ENCODE data around the gene NISCH. TPM values are rescaled to one million over a fixed set of nuclear protein-coding genes. Genes with fewer than 3 reads are reported as not detected.

Gene NISCH
- total RNA-seq, 1 donor from 2014 or later: 80.5 TPM

DNA sequence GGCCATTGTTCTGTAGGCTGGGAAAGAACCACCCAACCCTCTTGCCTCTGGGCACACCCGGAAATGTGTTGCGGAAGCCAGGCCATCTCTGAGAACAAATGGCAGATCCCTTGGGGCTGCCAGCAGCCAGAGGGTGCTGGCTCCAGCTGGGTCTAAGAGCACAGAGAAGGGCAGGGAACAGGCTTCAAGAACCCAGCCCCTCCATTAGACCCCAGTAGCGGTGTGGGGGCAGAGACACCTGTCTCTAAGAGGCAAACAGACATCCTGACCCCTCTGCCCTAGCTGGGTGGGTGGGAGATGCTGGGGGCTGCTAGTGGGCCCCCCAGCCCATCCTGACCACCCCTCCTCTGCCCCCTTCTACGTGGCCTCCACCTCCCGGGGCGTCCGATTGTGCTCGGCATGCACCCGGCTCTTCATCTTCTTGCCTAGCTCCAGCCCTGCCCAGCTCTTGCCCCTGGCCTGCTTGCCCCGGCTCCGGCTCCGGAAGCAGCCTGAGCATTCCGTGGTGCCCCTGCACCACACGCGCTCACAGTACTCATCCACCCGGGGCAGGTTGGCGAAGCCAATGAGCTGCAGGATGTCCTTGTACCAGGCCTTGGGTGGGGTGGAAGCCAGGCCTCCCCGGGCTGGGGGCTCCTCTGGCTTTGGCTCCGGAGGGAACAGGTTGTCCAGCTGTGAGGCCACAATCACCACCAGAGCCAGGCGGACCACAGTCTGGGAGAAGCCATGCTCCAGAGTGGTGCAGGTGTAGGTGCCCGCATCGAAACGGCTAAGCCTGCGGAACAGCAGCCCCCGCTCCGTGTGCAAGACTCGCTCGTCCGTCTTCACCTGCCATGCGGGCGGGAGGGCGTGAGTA lies 19.9 kb upstream of the NISCH start:
- Mint-ChIP-seq H3K4me1 (peaks cover 31% of the 10 kb centered on the region), H3K9me3 (no peaks in the 10 kb centered on the region), H3K27ac (no peak overlapping the region), H3K27me3 (ENCODE audit: insufficient read depth, low read depth) (peaks cover 9% of the 10 kb centered on the region), H3K36me3 (no peaks in the 10 kb centered on the region), H3K4me3 (no peak overlapping the region)
- Histone ChIP-seq H4K20me1 (ENCODE audit: low read depth) (no peaks in the 10 kb centered on the region), H2AFZ (replicated peaks) (no peak overlapping the region), H3K27me3 (no peaks in the 10 kb centered on the region), H3K9me3 (ENCODE audit: low read depth) (no peaks in the 10 kb centered on the region), H3K9ac (no peak overlapping the region), H3K27ac (no peak overlapping the region), H3K36me3 (no peaks in the 10 kb centered on the region), H3K4me2 (no peak overlapping the region), H3K4me3 (no peak overlapping the region), H3K4me1 (peaks cover 18% of the 10 kb centered on the region), H3F3A (ENCODE audit: low read depth) (peaks cover 17% of the 10 kb centered on the region), H3K79me2 (ENCODE audit: low read depth) (no peaks in the 10 kb centered on the region)
- TF ChIP-seq EZH2 (IDR thresholded peaks at IDR 0.05) (no peak), EZH2phosphoT487 (IDR thresholded peaks at IDR 0.05) (no peak)
- TF ChIP-seq, protein P1, sequence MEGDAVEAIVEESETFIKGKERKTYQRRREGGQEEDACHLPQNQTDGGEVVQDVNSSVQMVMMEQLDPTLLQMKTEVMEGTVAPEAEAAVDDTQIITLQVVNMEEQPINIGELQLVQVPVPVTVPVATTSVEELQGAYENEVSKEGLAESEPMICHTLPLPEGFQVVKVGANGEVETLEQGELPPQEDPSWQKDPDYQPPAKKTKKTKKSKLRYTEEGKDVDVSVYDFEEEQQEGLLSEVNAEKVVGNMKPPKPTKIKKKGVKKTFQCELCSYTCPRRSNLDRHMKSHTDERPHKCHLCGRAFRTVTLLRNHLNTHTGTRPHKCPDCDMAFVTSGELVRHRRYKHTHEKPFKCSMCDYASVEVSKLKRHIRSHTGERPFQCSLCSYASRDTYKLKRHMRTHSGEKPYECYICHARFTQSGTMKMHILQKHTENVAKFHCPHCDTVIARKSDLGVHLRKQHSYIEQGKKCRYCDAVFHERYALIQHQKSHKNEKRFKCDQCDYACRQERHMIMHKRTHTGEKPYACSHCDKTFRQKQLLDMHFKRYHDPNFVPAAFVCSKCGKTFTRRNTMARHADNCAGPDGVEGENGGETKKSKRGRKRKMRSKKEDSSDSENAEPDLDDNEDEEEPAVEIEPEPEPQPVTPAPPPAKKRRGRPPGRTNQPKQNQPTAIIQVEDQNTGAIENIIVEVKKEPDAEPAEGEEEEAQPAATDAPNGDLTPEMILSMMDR (IDR thresholded peaks at IDR 0.05): no peak
- DNase-seq (ENCODE audit: low spot score): no peak

- Histone ChIP-seq H2AFZ (replicated peaks) (no peak overlapping the region), H3K9ac (no peak overlapping the region), H4K20me1 (ENCODE audit: low read depth) (no peaks in the 10 kb centered on the region), H3K4me3 (no peak overlapping the region), H3F3A (ENCODE audit: low read depth) (peaks cover 17% of the 10 kb centered on the region), H3K4me2 (no peak overlapping the region), H3K27ac (no peak overlapping the region), H3K36me3 (no peaks in the 10 kb centered on the region), H3K4me1 (peaks cover 18% of the 10 kb centered on the region), H3K79me2 (ENCODE audit: low read depth) (no peaks in the 10 kb centered on the region), H3K9me3 (ENCODE audit: low read depth) (no peaks in the 10 kb centered on the region), H3K27me3 (no peaks in the 10 kb centered on the region)
- peaks cover 9% of the 10 kb centered on the region for H3K27me3 Mint-ChIP-seq (ENCODE audit: insufficient read depth, low read depth)
- no peaks in the 10 kb centered on the region for H3K9me3 Mint-ChIP-seq
- no peak for DNase-seq (ENCODE audit: low spot score)
- H3K27ac Mint-ChIP-seq: no peak overlapping the region
- peaks cover 30% of the 10 kb centered on the region for H3K4me1 Mint-ChIP-seq
- no peak overlapping the region for H3K4me3 Mint-ChIP-seq
- no peaks in the 10 kb centered on the region for H3K36me3 Mint-ChIP-seq
- no peak for TF ChIP-seq EZH2phosphoT487 (IDR thresholded peaks at IDR 0.05)
- TF ChIP-seq, protein P1 (IDR thresholded peaks at IDR 0.05): no peak
- TF ChIP-seq EZH2 (IDR thresholded peaks at IDR 0.05): no peak
These were observed 18.8 kb upstream of the NISCH start for GRCh38 chr3:52436500-52437149.

DNA sequence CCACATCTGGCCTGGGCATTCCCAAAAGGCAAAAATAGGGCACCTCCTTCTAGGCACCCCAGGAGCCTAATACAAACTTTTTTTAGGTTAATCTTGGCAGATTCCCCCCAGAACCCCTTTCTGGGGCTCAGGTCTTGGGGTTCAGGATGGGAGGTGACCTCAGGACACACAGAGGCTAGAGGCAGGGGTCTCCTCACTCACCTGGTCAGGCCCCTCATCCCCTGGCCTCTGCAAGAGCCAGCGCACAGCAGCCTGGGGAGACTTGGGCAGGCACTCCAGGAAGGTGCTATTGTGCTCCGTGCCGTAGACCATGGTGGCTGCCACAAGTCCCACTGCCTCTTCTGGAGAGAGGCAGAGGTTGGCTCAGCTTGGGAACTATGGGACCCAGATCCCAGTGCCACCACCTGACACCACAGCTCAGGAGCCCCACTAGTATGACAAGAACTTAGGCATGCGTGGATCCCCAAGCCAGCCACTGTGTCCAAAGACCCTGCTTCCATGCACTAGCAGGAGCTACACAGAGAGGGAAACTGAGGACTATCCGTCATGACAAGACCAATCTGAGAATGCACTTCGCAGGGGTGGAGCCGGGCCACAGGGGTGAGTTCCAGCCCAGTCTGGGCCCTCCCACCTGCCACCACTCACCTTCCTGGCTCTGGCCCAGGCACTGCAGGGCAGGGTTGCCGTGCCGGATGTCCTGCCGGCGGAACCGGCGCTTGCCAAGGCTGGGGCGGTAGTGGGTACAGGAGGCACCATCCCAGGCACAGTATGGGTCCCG lies 17.9 kb upstream of the NISCH start:
- Histone ChIP-seq H3K9me3 (ENCODE audit: low read depth) (no peaks in the 10 kb centered on the region), H3K27ac (no peak overlapping the region), H3K4me2 (no peak overlapping the region), H3K4me3 (no peak overlapping the region), H4K20me1 (ENCODE audit: low read depth) (no peaks in the 10 kb centered on the region), H3K27me3 (no peaks in the 10 kb centered on the region), H2AFZ (replicated peaks) (no peak overlapping the region), H3F3A (ENCODE audit: low read depth) (peaks cover 17% of the 10 kb centered on the region), H3K79me2 (ENCODE audit: low read depth) (no peaks in the 10 kb centered on the region), H3K4me1 (peaks cover 18% of the 10 kb centered on the region), H3K9ac (no peak overlapping the region), H3K36me3 (no peaks in the 10 kb centered on the region)
- Mint-ChIP-seq H3K4me1 (peaks cover 21% of the 10 kb centered on the region), H3K36me3 (no peaks in the 10 kb centered on the region), H3K9me3 (no peaks in the 10 kb centered on the region), H3K27ac (no peak overlapping the region), H3K27me3 (ENCODE audit: insufficient read depth, low read depth) (peaks cover 6% of the 10 kb centered on the region), H3K4me3 (no peak overlapping the region)
- DNase-seq (ENCODE audit: low spot score): no peak
- no peak for TF ChIP-seq EZH2phosphoT487 (IDR thresholded peaks at IDR 0.05)
- TF ChIP-seq, protein P1 (IDR thresholded peaks at IDR 0.05): no peak
- no peak for TF ChIP-seq EZH2 (IDR thresholded peaks at IDR 0.05)
